Esophagus squamous epithelium (tissue), 5 donors: ENCODE data around the gene NCAM1. TPM values are rescaled to one million over a fixed set of nuclear protein-coding genes. Genes with fewer than 3 reads are reported as not detected.

Source experiments
- DNase-seq: peaks from one replicate; lab custom pipeline; 2025; lab: John Stamatoyannopoulos, UW
- H3K27ac ChIP-seq, 4 donors: fragments of 200-600 bp; sonication (generic); one replicate each; pipeline ENCODE4 v1.5.1; 2016 to 2019; ENCODE audit warnings: mild to moderate bottlenecking in 1 of 4
- H3K27me3 ChIP-seq, 4 donors: fragments of 200-600 bp; sonication (generic); 1 replicate in 3 of 4; 2 replicates in 1 of 4; pipeline versions ENCODE4 v1.5.1 to v1.6.0; 2017 to 2021; ENCODE audit warnings: antibody characterized with exemption in 1 of 4
- H3K36me3 ChIP-seq, 3 donors: fragments of 200-600 bp; sonication (generic); one replicate each; pipeline ENCODE4 v1.5.1; 2016 to 2019
- H3K4me1 ChIP-seq, 3 donors: fragments of 200-600 bp; sonication (generic); one replicate each; pipeline ENCODE4 v1.5.1; 2017 to 2019
- H3K4me3 ChIP-seq, 4 donors: fragments of 200-600 bp; sonication (generic); 1 replicate in 3 of 4; 2 replicates in 1 of 4; pipeline ENCODE4 v1.5.1; 2016 to 2019; ENCODE audit warnings: mild to moderate bottlenecking in 2 of 4, moderate library complexity in 1 of 4
- H3K9me3 ChIP-seq, 3 donors: fragments of 200-600 bp; sonication (generic); one replicate each; pipeline ENCODE4 v1.5.1; 2016 to 2019
- POLR2A ChIP-seq, 4 donors: fragments of 450-650 bp; IDR thresholded peaks; one replicate each; pipeline ENCODE4 v1.6.1; 2017; ENCODE audit warnings: antibody characterized with exemption in 4 of 4, mild to moderate bottlenecking in 4 of 4, moderate library complexity in 3 of 4
- WGBS, 2 donors: methylation state at CpG; one replicate each; pipeline ENCODE4 v1.1.5; 2018; 5-methylcytosine and 5-hydroxymethylcytosine counted together
- intact Hi-C: fragments of 100-400 bp; cut with DNase I; formaldehyde crosslinking; loops from one replicate; pipeline ENCODE4 v1.15.0; 2022
- total RNA-seq, 4 donors: library from RNA; depleted of rRNA; stranded (reverse); fragments of >200 nt; gene quantifications; one replicate each; pipeline ENCODE4 v1.1.0, GENCODE V29; 2016
- TF ChIP-seq, protein P1 (sequence below), 6 experiments: fragments of 450-650 bp in 4 of 6; fragments of 200-600 bp in 2 of 6; sonication (generic) in 2 of 6; IDR thresholded peaks; one replicate each; pipeline ENCODE4 v1.5.1; 2016 to 2019; ENCODE audit warnings: antibody characterized with exemption in 6 of 6, mild to moderate bottlenecking in 4 of 6, moderate library complexity in 4 of 6
- donor health status: DM: yes; HTN: yes; CAD: no.

The NCAM1 gene
- total RNA-seq, 4 donors from 2014 or later: 1.6 to 16.4 (median 2.6) TPM

DNA sequence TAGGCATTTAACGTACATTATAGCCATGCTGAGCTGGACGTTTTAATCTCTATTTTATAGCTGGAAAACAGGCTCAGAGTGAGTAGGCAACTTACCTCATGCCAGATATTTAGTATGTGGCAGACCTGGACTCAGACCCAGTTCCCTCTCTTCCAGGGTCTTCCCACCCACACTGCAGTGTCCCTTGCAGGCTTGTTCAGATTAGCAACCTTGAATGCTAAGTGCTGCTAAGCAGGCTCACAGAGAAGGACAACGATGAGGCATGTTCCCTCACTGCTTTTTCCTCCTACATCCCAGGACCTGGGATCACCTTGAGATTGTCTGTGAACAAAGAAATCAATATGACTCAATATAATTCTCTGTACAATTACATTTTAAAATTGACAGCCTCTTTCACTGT, 65.6 kb downstream of the NCAM1 start:
- intact Hi-C loops: no loop called here
- 72 to 73% methylated on average over 3 of the region's 3 CpGs for WGBS, 2 donors
- no peak overlapping the region for H3K27ac ChIP-seq
- DNase-seq: no peak
- H3K4me1 ChIP-seq: no peaks in the 10 kb centered on the region
- H3K9me3 ChIP-seq: no peaks in the 10 kb centered on the region
- no peaks in the 10 kb centered on the region for H3K27me3 ChIP-seq
- no peak overlapping the region for H3K4me3 ChIP-seq
- no peaks in the 10 kb centered on the region for H3K36me3 ChIP-seq
- TF ChIP-seq POLR2A (IDR thresholded peaks at IDR 0.05): no peak
- TF ChIP-seq, protein P1, sequence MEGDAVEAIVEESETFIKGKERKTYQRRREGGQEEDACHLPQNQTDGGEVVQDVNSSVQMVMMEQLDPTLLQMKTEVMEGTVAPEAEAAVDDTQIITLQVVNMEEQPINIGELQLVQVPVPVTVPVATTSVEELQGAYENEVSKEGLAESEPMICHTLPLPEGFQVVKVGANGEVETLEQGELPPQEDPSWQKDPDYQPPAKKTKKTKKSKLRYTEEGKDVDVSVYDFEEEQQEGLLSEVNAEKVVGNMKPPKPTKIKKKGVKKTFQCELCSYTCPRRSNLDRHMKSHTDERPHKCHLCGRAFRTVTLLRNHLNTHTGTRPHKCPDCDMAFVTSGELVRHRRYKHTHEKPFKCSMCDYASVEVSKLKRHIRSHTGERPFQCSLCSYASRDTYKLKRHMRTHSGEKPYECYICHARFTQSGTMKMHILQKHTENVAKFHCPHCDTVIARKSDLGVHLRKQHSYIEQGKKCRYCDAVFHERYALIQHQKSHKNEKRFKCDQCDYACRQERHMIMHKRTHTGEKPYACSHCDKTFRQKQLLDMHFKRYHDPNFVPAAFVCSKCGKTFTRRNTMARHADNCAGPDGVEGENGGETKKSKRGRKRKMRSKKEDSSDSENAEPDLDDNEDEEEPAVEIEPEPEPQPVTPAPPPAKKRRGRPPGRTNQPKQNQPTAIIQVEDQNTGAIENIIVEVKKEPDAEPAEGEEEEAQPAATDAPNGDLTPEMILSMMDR (IDR thresholded peaks at IDR 0.05): no peak

DNA sequence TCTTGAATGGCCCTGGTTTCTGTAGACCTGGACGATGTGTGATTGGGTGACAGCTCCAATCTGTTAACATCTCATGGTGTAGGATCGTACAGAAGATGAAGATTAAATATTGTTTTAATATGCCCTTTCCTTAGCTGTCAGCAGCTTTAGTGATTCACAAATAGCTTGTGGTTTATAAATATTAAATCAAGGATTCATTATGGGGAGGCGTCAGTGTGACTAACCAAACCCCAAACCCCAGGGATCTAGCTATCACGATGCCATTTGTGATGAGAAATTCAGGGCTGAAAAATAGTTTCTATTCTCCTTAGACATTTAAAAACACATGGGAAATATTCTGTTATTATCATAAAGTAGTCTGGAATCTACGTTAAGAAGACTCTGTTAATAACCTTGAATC, 73.4 kb downstream of the NCAM1 start:
- no peaks in the 10 kb centered on the region for H3K36me3 ChIP-seq
- 69 to 78% methylated on average over 5 of the region's 5 CpGs for WGBS, 2 donors
- no peaks in the 10 kb centered on the region for H3K27me3 ChIP-seq
- no peak overlapping the region for H3K4me3 ChIP-seq
- no peak for TF ChIP-seq POLR2A (IDR thresholded peaks at IDR 0.05)
- TF ChIP-seq, protein P1 (IDR thresholded peaks at IDR 0.05): no peak
- no peak overlapping the region for H3K27ac ChIP-seq
- DNase-seq: no peak
- H3K4me1 ChIP-seq: no peaks in the 10 kb centered on the region
- intact Hi-C loops: no loop called here
- H3K9me3 ChIP-seq: no peaks in the 10 kb centered on the region

DNA sequence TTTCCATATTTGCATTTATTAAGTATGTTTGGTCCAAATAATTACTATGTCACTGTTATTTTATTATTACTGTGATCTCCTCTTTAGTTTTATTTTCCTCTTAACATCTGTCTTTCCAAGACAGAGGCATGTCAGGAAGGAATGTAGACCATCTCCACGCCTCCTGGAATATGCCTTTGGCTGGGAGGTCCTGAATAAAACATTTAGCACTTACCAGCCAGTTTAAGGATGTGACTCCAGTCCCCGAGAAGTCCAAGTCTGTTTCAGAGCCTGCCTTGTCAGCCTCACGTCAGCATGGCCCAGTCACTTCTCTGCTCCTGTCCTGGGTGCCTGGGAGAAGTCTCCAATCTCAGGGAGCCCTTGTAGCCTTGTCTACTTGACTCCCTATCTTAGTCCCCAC, 74.5 kb downstream of the NCAM1 start:
- Histone ChIP-seq H3K4me3 (no peak overlapping the region), H3K4me1 (no peaks in the 10 kb centered on the region), H3K36me3 (no peaks in the 10 kb centered on the region), H3K27me3 (no peaks in the 10 kb centered on the region), H3K9me3 (no peaks in the 10 kb centered on the region), H3K27ac (no peak overlapping the region)
- TF ChIP-seq POLR2A (IDR thresholded peaks at IDR 0.05): no peak
- TF ChIP-seq, protein P1 (IDR thresholded peaks at IDR 0.05): no peak
- no peak for DNase-seq
- 56 to 92% methylated on average over 3 of the region's 3 CpGs for WGBS, 2 donors
- intact Hi-C loops: no loop called here

DNA sequence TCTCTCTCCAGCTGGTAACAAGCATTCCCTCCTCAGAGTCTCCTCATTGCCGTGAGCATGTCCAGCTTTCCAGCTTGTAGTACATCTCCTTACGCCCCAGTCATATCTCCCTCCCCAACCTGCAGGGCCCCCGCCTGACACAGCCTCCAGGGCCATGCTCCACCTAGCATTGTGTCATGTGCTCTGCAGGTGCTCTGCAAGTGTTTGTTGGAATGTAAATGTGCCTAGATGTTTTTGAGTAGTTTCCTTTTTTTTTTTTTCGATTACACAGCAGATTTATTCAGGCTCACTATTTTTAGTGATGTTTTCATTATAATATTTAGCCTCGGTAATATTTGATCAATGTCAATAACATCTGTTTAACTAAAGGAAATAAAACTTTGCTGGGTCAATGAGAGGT, 82.5 kb downstream of the NCAM1 start:
- Histone ChIP-seq H3K9me3 (no peaks in the 10 kb centered on the region), H3K27me3 (no peaks in the 10 kb centered on the region), H3K4me3 (no peak overlapping the region), H3K27ac (no peak overlapping the region), H3K4me1 (peaks cover 0 to 1% (median 0%) of the 10 kb centered on the region in 3 donors), H3K36me3 (no peaks in the 10 kb centered on the region)
- intact Hi-C loops: no loop called here
- DNase-seq: no peak
- 54 to 87% methylated on average over 5 of the region's 5 CpGs for WGBS, 2 donors
- TF ChIP-seq, protein P1 (IDR thresholded peaks at IDR 0.05): no peak
- TF ChIP-seq POLR2A (IDR thresholded peaks at IDR 0.05): no peak

DNA sequence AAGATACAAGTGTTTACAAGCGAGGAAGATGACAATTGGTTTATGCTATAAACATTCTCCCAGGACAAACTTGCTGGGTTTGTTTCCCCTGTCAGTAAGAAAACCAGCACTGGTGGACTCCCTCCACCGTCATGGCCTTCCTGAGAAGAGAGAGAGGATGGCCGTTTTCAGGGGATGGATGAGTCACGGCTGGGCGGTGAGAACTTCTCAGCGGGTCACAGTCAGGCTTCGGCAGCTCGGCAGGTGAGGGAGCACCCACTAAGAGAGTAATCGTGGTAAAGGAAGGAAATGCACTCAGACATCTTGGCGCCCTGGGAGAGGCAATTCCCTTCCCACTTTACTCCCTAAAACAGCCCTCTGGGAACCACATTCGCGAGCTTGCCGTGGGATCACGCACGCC, 83.9 kb downstream of the NCAM1 start:
- DNase-seq: no peak
- TF ChIP-seq, protein P1 (IDR thresholded peaks at IDR 0.05): no peak
- no peaks in the 10 kb centered on the region for H3K36me3 ChIP-seq
- intact Hi-C loops: no loop called here
- no peaks in the 10 kb centered on the region for H3K27me3 ChIP-seq
- H3K4me1 ChIP-seq: peaks cover 0 to 12% (median 0%) of the 10 kb centered on the region in 3 donors
- H3K9me3 ChIP-seq: no peaks in the 10 kb centered on the region
- WGBS, 2 donors: 77 to 87% methylated on average over 15 of the region's 15 CpGs
- H3K27ac ChIP-seq: no peak overlapping the region
- no peak overlapping the region for H3K4me3 ChIP-seq
